ENCODE measurements around the gene TEAD1.

The TEAD1 gene

GRCh38 chr11:12824281-12825041 is 150.2 kb downstream of the TEAD1 start:
- Histone ChIP-seq H3K9me3 (ENCODE audit: low read length) (no peaks in the 10 kb centered on the region), H3K27ac (ENCODE audit: low read depth, low read length) (peak overlapping the region; percentile 43), H3K27me3 (ENCODE audit: control insufficient read depth in 1 of 2, insufficient read depth in 2 of 2, low read length in 2 of 2) (no peaks in the 10 kb centered on the region), H3K4me3 (ENCODE audit: low read depth in 1 of 2, low read length in 2 of 2) (no peak overlapping the region), H3K4me1 (ENCODE audit: insufficient read depth, low read length) (peaks cover 48% of the 10 kb centered on the region), H3K36me3 (ENCODE audit: insufficient read depth, low read length) (no peaks in the 10 kb centered on the region), H3K9ac (ENCODE audit: low read length) (no peak overlapping the region)

- Histone ChIP-seq H3K9ac (ENCODE audit: low read length) (no peak overlapping the region), H3K9me3 (ENCODE audit: low read length) (no peaks in the 10 kb centered on the region), H3K4me3 (ENCODE audit: low read depth in 1 of 2, low read length in 2 of 2) (no peak overlapping the region), H3K27ac (ENCODE audit: low read depth, low read length) (no peak overlapping the region), H3K4me1 (ENCODE audit: insufficient read depth, low read length) (peaks cover 49% of the 10 kb centered on the region), H3K36me3 (ENCODE audit: insufficient read depth, low read length) (no peaks in the 10 kb centered on the region), H3K27me3 (ENCODE audit: control insufficient read depth in 1 of 2, insufficient read depth in 2 of 2, low read length in 2 of 2) (no peaks in the 10 kb centered on the region)
Measured at GRCh38 chr11:12826441-12826840, 152.2 kb downstream of the TEAD1 start.

GRCh38 chr11:12827369-12827768 is 153.1 kb downstream of the TEAD1 start:
- Histone ChIP-seq H3K27me3 (ENCODE audit: control insufficient read depth in 1 of 2, insufficient read depth in 2 of 2, low read length in 2 of 2) (no peaks in the 10 kb centered on the region), H3K9me3 (ENCODE audit: low read length) (no peaks in the 10 kb centered on the region), H3K4me1 (ENCODE audit: insufficient read depth, low read length) (peaks cover 47% of the 10 kb centered on the region), H3K27ac (ENCODE audit: low read depth, low read length) (no peak overlapping the region), H3K9ac (ENCODE audit: low read length) (no peak overlapping the region), H3K36me3 (ENCODE audit: insufficient read depth, low read length) (no peaks in the 10 kb centered on the region), H3K4me3 (ENCODE audit: low read depth in 1 of 2, low read length in 2 of 2) (no peak overlapping the region)

GRCh38 chr11:12827929-12828812 is 153.9 kb downstream of the TEAD1 start:
- peak overlapping the region; percentile 48 for H3K27ac ChIP-seq (ENCODE audit: low read depth, low read length)
- peak overlapping the region; percentile 6 to 16 for H3K4me3 ChIP-seq (ENCODE audit: low read depth in 1 of 2, low read length in 2 of 2)
- peaks cover 44% of the 10 kb centered on the region for H3K4me1 ChIP-seq (ENCODE audit: insufficient read depth, low read length)
- H3K36me3 ChIP-seq (ENCODE audit: insufficient read depth, low read length): no peaks in the 10 kb centered on the region
- H3K27me3 ChIP-seq (ENCODE audit: control insufficient read depth in 1 of 2, insufficient read depth in 2 of 2, low read length in 2 of 2): no peaks in the 10 kb centered on the region
- H3K9ac ChIP-seq (ENCODE audit: low read length): no peak overlapping the region
- no peaks in the 10 kb centered on the region for H3K9me3 ChIP-seq (ENCODE audit: low read length)

GRCh38 chr11:12829131-12829530 is 154.9 kb downstream of the TEAD1 start:
- Histone ChIP-seq H3K4me1 (ENCODE audit: insufficient read depth, low read length) (peaks cover 34% of the 10 kb centered on the region), H3K27me3 (ENCODE audit: control insufficient read depth in 1 of 2, insufficient read depth in 2 of 2, low read length in 2 of 2) (no peaks in the 10 kb centered on the region), H3K4me3 (ENCODE audit: low read depth in 1 of 2, low read length in 2 of 2) (no peak overlapping the region), H3K36me3 (ENCODE audit: insufficient read depth, low read length) (no peaks in the 10 kb centered on the region), H3K27ac (ENCODE audit: low read depth, low read length) (no peak overlapping the region), H3K9ac (ENCODE audit: low read length) (no peak overlapping the region), H3K9me3 (ENCODE audit: low read length) (no peaks in the 10 kb centered on the region)

GRCh38 chr11:12829540-12830314 is 155.5 kb downstream of the TEAD1 start:
- H3K9me3 ChIP-seq (ENCODE audit: low read length): no peaks in the 10 kb centered on the region
- peaks cover 28% of the 10 kb centered on the region for H3K4me1 ChIP-seq (ENCODE audit: insufficient read depth, low read length)
- H3K27me3 ChIP-seq (ENCODE audit: control insufficient read depth in 1 of 2, insufficient read depth in 2 of 2, low read length in 2 of 2): no peaks in the 10 kb centered on the region
- no peak overlapping the region for H3K9ac ChIP-seq (ENCODE audit: low read length)
- no peak overlapping the region for H3K27ac ChIP-seq (ENCODE audit: low read depth, low read length)
- H3K4me3 ChIP-seq (ENCODE audit: low read depth in 1 of 2, low read length in 2 of 2): no peak overlapping the region
- H3K36me3 ChIP-seq (ENCODE audit: insufficient read depth, low read length): no peaks in the 10 kb centered on the region

- no peak overlapping the region for H3K9ac ChIP-seq (ENCODE audit: low read length)
- H3K27me3 ChIP-seq (ENCODE audit: control insufficient read depth in 1 of 2, insufficient read depth in 2 of 2, low read length in 2 of 2): no peaks in the 10 kb centered on the region
- H3K27ac ChIP-seq (ENCODE audit: low read depth, low read length): no peak overlapping the region
- no peaks in the 10 kb centered on the region for H3K36me3 ChIP-seq (ENCODE audit: insufficient read depth, low read length)
- H3K9me3 ChIP-seq (ENCODE audit: low read length): no peaks in the 10 kb centered on the region
- peaks cover 28% of the 10 kb centered on the region for H3K4me1 ChIP-seq (ENCODE audit: insufficient read depth, low read length)
- H3K4me3 ChIP-seq (ENCODE audit: low read depth in 1 of 2, low read length in 2 of 2): no peak overlapping the region
Measured at GRCh38 chr11:12831471-12832202, 157.4 kb downstream of the TEAD1 start.

- H3K36me3 ChIP-seq (ENCODE audit: insufficient read depth, low read length): no peaks in the 10 kb centered on the region
- no peak overlapping the region for H3K9ac ChIP-seq (ENCODE audit: low read length)
- H3K4me1 ChIP-seq (ENCODE audit: insufficient read depth, low read length): peaks cover 19% of the 10 kb centered on the region
- no peak overlapping the region for H3K27ac ChIP-seq (ENCODE audit: low read depth, low read length)
- no peaks in the 10 kb centered on the region for H3K9me3 ChIP-seq (ENCODE audit: low read length)
- H3K4me3 ChIP-seq (ENCODE audit: low read depth in 1 of 2, low read length in 2 of 2): no peak overlapping the region
- no peaks in the 10 kb centered on the region for H3K27me3 ChIP-seq (ENCODE audit: control insufficient read depth in 1 of 2, insufficient read depth in 2 of 2, low read length in 2 of 2)
Measured at GRCh38 chr11:12832480-12833224, 158.4 kb downstream of the TEAD1 start.

- H3K9me3 ChIP-seq (ENCODE audit: low read length): no peaks in the 10 kb centered on the region
Measured at GRCh38 chr11:12834166-12834565, 159.9 kb downstream of the TEAD1 start.

GRCh38 chr11:12834630-12835029 is 160.4 kb downstream of the TEAD1 start:
- H3K9ac ChIP-seq (ENCODE audit: low read length): no peak overlapping the region
- no peaks in the 10 kb centered on the region for H3K4me1 ChIP-seq (ENCODE audit: insufficient read depth, low read length)
- no peaks in the 10 kb centered on the region for H3K36me3 ChIP-seq (ENCODE audit: insufficient read depth, low read length)
- H3K27ac ChIP-seq (ENCODE audit: low read depth, low read length): no peak overlapping the region
- no peak overlapping the region for H3K4me3 ChIP-seq (ENCODE audit: low read depth in 1 of 2, low read length in 2 of 2)
- H3K27me3 ChIP-seq (ENCODE audit: control insufficient read depth in 1 of 2, insufficient read depth in 2 of 2, low read length in 2 of 2): no peaks in the 10 kb centered on the region
- no peaks in the 10 kb centered on the region for H3K9me3 ChIP-seq (ENCODE audit: low read length)

More at GRCh38 chr11:12834166-12834565, 159.9 kb downstream of the TEAD1 start:
- Histone ChIP-seq H3K4me3 (ENCODE audit: low read depth in 1 of 2, low read length in 2 of 2) (no peak overlapping the region), H3K36me3 (ENCODE audit: insufficient read depth, low read length) (no peaks in the 10 kb centered on the region), H3K27me3 (ENCODE audit: control insufficient read depth in 1 of 2, insufficient read depth in 2 of 2, low read length in 2 of 2) (no peaks in the 10 kb centered on the region), H3K9ac (ENCODE audit: low read length) (no peak overlapping the region), H3K27ac (ENCODE audit: low read depth, low read length) (no peak overlapping the region), H3K4me1 (ENCODE audit: insufficient read depth, low read length) (peaks cover 4% of the 10 kb centered on the region)
